ENCODE data around the gene ELL.

Gene ELL

DNA sequence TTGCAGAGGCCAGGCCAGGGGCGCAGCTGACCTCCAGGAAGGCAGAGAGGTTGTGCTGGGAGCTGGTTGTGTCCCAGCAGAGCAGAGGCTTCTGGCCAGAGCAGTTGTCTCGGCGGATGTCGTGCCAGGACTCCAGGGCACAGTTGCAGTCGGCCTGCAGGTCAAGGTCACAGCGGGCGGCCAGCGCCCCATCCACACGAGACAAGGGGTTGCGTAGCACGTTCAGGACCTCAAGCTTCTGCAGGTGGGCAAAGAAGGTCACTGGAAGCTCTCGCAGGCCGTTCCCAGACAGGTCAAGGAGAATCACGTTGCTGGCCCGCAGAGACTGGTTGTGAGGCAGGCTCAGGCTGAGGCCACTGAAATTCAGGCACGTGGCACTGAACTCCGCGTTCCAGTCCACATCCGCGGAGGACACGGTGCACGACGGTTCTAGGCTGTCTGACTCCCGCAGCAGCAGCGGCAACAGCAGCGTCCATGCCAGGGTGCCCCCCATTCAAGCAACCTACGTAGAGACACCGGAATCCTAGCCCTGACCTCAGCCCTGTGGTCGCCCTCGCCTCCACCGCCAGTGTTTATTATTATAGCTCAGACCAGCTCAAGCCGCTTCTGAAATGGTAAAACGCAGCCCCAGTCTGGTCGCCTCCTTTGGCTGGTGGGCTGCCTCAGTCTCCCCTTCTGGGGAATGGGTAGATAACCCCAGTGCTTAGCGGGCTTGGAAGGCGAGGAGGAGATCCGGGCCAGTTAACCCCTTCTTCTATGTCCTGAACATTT, 125.2 kb downstream of the ELL start:
- no peak for DNase-seq (ENCODE audit: low read depth)

GRCh38 chr19:18393836-18394235, 128.0 kb downstream of the ELL start:
- DNase-seq (ENCODE audit: low read depth), result no peak

- no peak for DNase-seq (ENCODE audit: low read depth)
These were observed 128.9 kb downstream of the ELL start for GRCh38 chr19:18392926-18393325.
